Measurements from ENCODE around the gene ST8SIA4.
"Not testable (repeated sequence)": the region's sequence is repeated elsewhere in the genome, so short reads cannot be mapped to it uniquely, and the experiment has no call there.

The ST8SIA4 gene

GRCh38 chr5:100791391-100791790 is 111.7 kb downstream of the ST8SIA4 start:
- no peaks in the 10 kb centered on the region for H3K27me3 ChIP-seq (ENCODE audit: control insufficient read depth, insufficient read depth, low read length)

GRCh38 chr5:100790951-100791350 is 112.1 kb downstream of the ST8SIA4 start:
- Histone ChIP-seq H3K9ac (ENCODE audit: low read length) (no peak overlapping the region), H3K4me1 (ENCODE audit: control insufficient read depth, low read depth, low read length) (peaks cover 20% of the 10 kb centered on the region), H3K36me3 (ENCODE audit: control insufficient read depth, low read depth, low read length) (no peaks in the 10 kb centered on the region), H3K4me3 (ENCODE audit: low read length) (no peak overlapping the region), H3K27me3 (ENCODE audit: control insufficient read depth, insufficient read depth, low read length) (no peaks in the 10 kb centered on the region), H3K9me3 (ENCODE audit: control insufficient read depth, low read depth, low read length) (no peaks in the 10 kb centered on the region), H3K27ac (ENCODE audit: low read length) (no peak overlapping the region)

More at GRCh38 chr5:100791391-100791790, 111.7 kb downstream of the ST8SIA4 start:
- Histone ChIP-seq H3K9me3 (ENCODE audit: control insufficient read depth, low read depth, low read length) (no peaks in the 10 kb centered on the region), H3K4me3 (ENCODE audit: low read length) (no peak overlapping the region), H3K27ac (ENCODE audit: low read length) (no peak overlapping the region), H3K9ac (ENCODE audit: low read length) (no peak overlapping the region), H3K36me3 (ENCODE audit: control insufficient read depth, low read depth, low read length) (no peaks in the 10 kb centered on the region), H3K4me1 (ENCODE audit: control insufficient read depth, low read depth, low read length) (peaks cover 20% of the 10 kb centered on the region)

GRCh38 chr5:100790170-100790665 is 112.9 kb downstream of the ST8SIA4 start:
- Histone ChIP-seq H3K36me3 (ENCODE audit: control insufficient read depth, low read depth, low read length) (no peaks in the 10 kb centered on the region), H3K27ac (ENCODE audit: low read length) (no peak overlapping the region), H3K9ac (ENCODE audit: low read length) (no peak overlapping the region), H3K27me3 (ENCODE audit: control insufficient read depth, insufficient read depth, low read length) (no peaks in the 10 kb centered on the region), H3K4me3 (ENCODE audit: low read length) (peak overlapping the region; percentile 30), H3K9me3 (ENCODE audit: control insufficient read depth, low read depth, low read length) (no peaks in the 10 kb centered on the region), H3K4me1 (ENCODE audit: control insufficient read depth, low read depth, low read length) (peaks cover 20% of the 10 kb centered on the region)

- Histone ChIP-seq H3K4me1 (ENCODE audit: control insufficient read depth, low read depth, low read length) (peaks cover 20% of the 10 kb centered on the region), H3K4me3 (ENCODE audit: low read length) (no peak overlapping the region), H3K9ac (ENCODE audit: low read length) (no peak overlapping the region), H3K27me3 (ENCODE audit: control insufficient read depth, insufficient read depth, low read length) (no peaks in the 10 kb centered on the region), H3K9me3 (ENCODE audit: control insufficient read depth, low read depth, low read length) (no peaks in the 10 kb centered on the region), H3K27ac (ENCODE audit: low read length) (no peak overlapping the region), H3K36me3 (ENCODE audit: control insufficient read depth, low read depth, low read length) (no peaks in the 10 kb centered on the region)
Measured at GRCh38 chr5:100789694-100790093, 113.4 kb downstream of the ST8SIA4 start.

- Histone ChIP-seq H3K4me3 (ENCODE audit: low read length) (no peak overlapping the region), H3K4me1 (ENCODE audit: control insufficient read depth, low read depth, low read length) (peaks cover 20% of the 10 kb centered on the region), H3K9ac (ENCODE audit: low read length) (no peak overlapping the region), H3K27me3 (ENCODE audit: control insufficient read depth, insufficient read depth, low read length) (no peaks in the 10 kb centered on the region), H3K36me3 (ENCODE audit: control insufficient read depth, low read depth, low read length) (no peaks in the 10 kb centered on the region), H3K27ac (ENCODE audit: low read length) (no peak overlapping the region), H3K9me3 (ENCODE audit: control insufficient read depth, low read depth, low read length) (no peaks in the 10 kb centered on the region)
Measured at GRCh38 chr5:100788417-100788816, 114.7 kb downstream of the ST8SIA4 start.

- no peak overlapping the region for H3K9ac ChIP-seq (ENCODE audit: low read length)
- H3K9me3 ChIP-seq (ENCODE audit: control insufficient read depth, low read depth, low read length): no peaks in the 10 kb centered on the region
- H3K27me3 ChIP-seq (ENCODE audit: control insufficient read depth, insufficient read depth, low read length): no peaks in the 10 kb centered on the region
- H3K4me1 ChIP-seq (ENCODE audit: control insufficient read depth, low read depth, low read length): peaks cover 19% of the 10 kb centered on the region
- no peak overlapping the region for H3K27ac ChIP-seq (ENCODE audit: low read length)
- no peak overlapping the region for H3K4me3 ChIP-seq (ENCODE audit: low read length)
- no peaks in the 10 kb centered on the region for H3K36me3 ChIP-seq (ENCODE audit: control insufficient read depth, low read depth, low read length)
Measured at GRCh38 chr5:100787648-100788047, 115.4 kb downstream of the ST8SIA4 start.

GRCh38 chr5:100785536-100785935 is 117.5 kb downstream of the ST8SIA4 start:
- H3K36me3 ChIP-seq (ENCODE audit: control insufficient read depth, low read depth, low read length); H3K9me3 ChIP-seq (ENCODE audit: control insufficient read depth, low read depth, low read length); H3K4me3 ChIP-seq (ENCODE audit: low read length); H3K9ac ChIP-seq (ENCODE audit: low read length); H3K27me3 ChIP-seq (ENCODE audit: control insufficient read depth, insufficient read depth, low read length); H3K4me1 ChIP-seq (ENCODE audit: control insufficient read depth, low read depth, low read length); H3K27ac ChIP-seq (ENCODE audit: low read length): not testable (repeated sequence)

GRCh38 chr5:100780376-100780870 is 122.7 kb downstream of the ST8SIA4 start:
- Histone ChIP-seq H3K27ac (ENCODE audit: low read length) (no peak overlapping the region), H3K27me3 (ENCODE audit: control insufficient read depth, insufficient read depth, low read length) (no peaks in the 10 kb centered on the region), H3K9ac (ENCODE audit: low read length) (no peak overlapping the region), H3K4me3 (ENCODE audit: low read length) (no peak overlapping the region), H3K36me3 (ENCODE audit: control insufficient read depth, low read depth, low read length) (no peaks in the 10 kb centered on the region), H3K9me3 (ENCODE audit: control insufficient read depth, low read depth, low read length) (no peaks in the 10 kb centered on the region), H3K4me1 (ENCODE audit: control insufficient read depth, low read depth, low read length) (peaks cover 6% of the 10 kb centered on the region)

- no peak overlapping the region for H3K9ac ChIP-seq (ENCODE audit: low read length)
- no peak overlapping the region for H3K4me3 ChIP-seq (ENCODE audit: low read length)
- no peak overlapping the region for H3K27ac ChIP-seq (ENCODE audit: low read length)
- no peaks in the 10 kb centered on the region for H3K36me3 ChIP-seq (ENCODE audit: control insufficient read depth, low read depth, low read length)
- no peaks in the 10 kb centered on the region for H3K9me3 ChIP-seq (ENCODE audit: control insufficient read depth, low read depth, low read length)
- H3K4me1 ChIP-seq (ENCODE audit: control insufficient read depth, low read depth, low read length): peaks cover 6% of the 10 kb centered on the region
- H3K27me3 ChIP-seq (ENCODE audit: control insufficient read depth, insufficient read depth, low read length): no peaks in the 10 kb centered on the region
Measured at GRCh38 chr5:100779669-100780375, 123.3 kb downstream of the ST8SIA4 start.

- Histone ChIP-seq H3K4me3 (ENCODE audit: low read length) (no peak overlapping the region), H3K36me3 (ENCODE audit: control insufficient read depth, low read depth, low read length) (no peaks in the 10 kb centered on the region), H3K9ac (ENCODE audit: low read length) (no peak overlapping the region), H3K9me3 (ENCODE audit: control insufficient read depth, low read depth, low read length) (no peaks in the 10 kb centered on the region), H3K27ac (ENCODE audit: low read length) (no peak overlapping the region), H3K4me1 (ENCODE audit: control insufficient read depth, low read depth, low read length) (peaks cover 12% of the 10 kb centered on the region), H3K27me3 (ENCODE audit: control insufficient read depth, insufficient read depth, low read length) (no peaks in the 10 kb centered on the region)
Measured at GRCh38 chr5:100777680-100778300, 125.3 kb downstream of the ST8SIA4 start.

GRCh38 chr5:100775533-100775855 is 127.6 kb downstream of the ST8SIA4 start:
- no peak overlapping the region for H3K9ac ChIP-seq (ENCODE audit: low read length)
- peaks cover 20% of the 10 kb centered on the region for H3K4me1 ChIP-seq (ENCODE audit: control insufficient read depth, low read depth, low read length)
- no peak overlapping the region for H3K27ac ChIP-seq (ENCODE audit: low read length)
- no peaks in the 10 kb centered on the region for H3K27me3 ChIP-seq (ENCODE audit: control insufficient read depth, insufficient read depth, low read length)
- H3K36me3 ChIP-seq (ENCODE audit: control insufficient read depth, low read depth, low read length): no peaks in the 10 kb centered on the region
- no peaks in the 10 kb centered on the region for H3K9me3 ChIP-seq (ENCODE audit: control insufficient read depth, low read depth, low read length)
- no peak overlapping the region for H3K4me3 ChIP-seq (ENCODE audit: low read length)

GRCh38 chr5:100772548-100772947 is 130.5 kb downstream of the ST8SIA4 start:
- Histone ChIP-seq H3K4me3 (ENCODE audit: low read length) (no peak overlapping the region), H3K27me3 (ENCODE audit: control insufficient read depth, insufficient read depth, low read length) (no peaks in the 10 kb centered on the region), H3K27ac (ENCODE audit: low read length) (no peak overlapping the region), H3K36me3 (ENCODE audit: control insufficient read depth, low read depth, low read length) (no peaks in the 10 kb centered on the region), H3K9me3 (ENCODE audit: control insufficient read depth, low read depth, low read length) (no peaks in the 10 kb centered on the region), H3K4me1 (ENCODE audit: control insufficient read depth, low read depth, low read length) (peaks cover 18% of the 10 kb centered on the region), H3K9ac (ENCODE audit: low read length) (no peak overlapping the region)
